GM18508 (cell line): ENCODE data around the gene CTBP2.
A peak's percentile ranks its signal among the peaks of the same experiment; 100 is the strongest.

Source experiments
- ATAC-seq: cut with Tn5 transposase; IDR thresholded peaks from one replicate; pipeline ENCODE4 v1.9.1; 2021; ENCODE audit warnings: moderate number of reproducible peaks; ENCODE audit not compliant: insufficient read depth, unreplicated experiment

Gene CTBP2

GRCh38 chr10:125159932-125160855 lies at the start of gene CTBP2:
CTBP2 (minus strand) TSS chr10:125160563.
- ATAC-seq = no peak

GRCh38 chr10:125209591-125210355 lies 49.4 kb upstream of the CTBP2 start:
- ATAC-seq = no peak

DNA sequence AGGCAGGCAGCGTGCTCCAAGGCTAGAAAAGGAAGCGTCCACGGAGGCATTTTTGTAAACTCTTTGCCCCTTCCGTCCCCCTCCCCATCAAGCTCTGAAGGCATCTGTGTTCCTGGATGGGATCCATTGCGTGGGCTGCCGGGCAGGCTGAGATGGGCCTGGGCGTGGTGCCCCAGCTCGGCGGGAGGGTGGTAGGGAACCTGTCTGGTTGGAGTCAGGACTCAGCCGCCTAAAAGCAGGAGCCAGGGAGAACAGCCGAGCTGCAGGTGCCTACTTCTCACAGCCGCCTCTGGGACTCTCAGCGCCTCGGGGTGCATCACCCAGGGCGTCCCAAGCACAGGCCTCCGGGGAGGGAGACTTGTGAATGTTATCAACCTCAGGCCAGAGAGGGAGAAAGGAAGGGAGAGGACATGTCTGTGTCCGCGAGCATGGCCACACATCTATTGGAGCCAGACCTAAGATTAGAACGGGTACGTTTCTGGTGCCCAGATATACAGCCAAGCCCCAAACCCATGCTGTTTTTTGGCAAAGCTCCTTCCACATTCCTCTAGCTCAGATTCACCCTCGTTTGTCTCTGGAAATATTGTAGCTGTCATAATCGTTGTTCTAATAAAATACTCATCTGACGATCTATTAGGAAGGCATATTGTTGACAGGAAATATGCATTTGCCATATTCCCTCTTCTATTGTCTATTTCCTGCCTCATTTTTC lies 48.6 kb upstream of the CTBP2 start:
- no peak for ATAC-seq

DNA sequence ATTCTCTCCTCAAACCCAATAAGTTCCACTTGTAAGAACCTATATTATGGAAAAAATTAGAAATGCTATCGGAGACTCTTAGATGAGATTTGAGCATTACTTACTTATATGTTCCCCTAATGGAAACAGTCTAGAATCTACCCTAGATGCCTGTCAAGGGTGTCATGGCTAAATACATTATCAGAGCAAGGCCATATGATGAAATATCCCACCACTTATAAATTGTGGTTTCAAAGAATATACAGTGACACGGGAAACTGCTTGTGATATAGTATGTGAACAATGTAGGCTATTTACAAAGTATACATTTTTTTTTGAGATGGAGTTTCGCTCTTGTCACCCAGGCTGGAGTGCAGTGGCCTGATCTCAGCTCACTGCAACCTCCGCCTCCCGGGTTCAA lies 46.3 kb upstream of the CTBP2 start:
- no peak for ATAC-seq

- no peak for ATAC-seq
Measured at GRCh38 chr10:125205431-125205830, 45.1 kb upstream of the CTBP2 start.

- no peak for ATAC-seq
Measured at GRCh38 chr10:125204400-125204799, 44.0 kb upstream of the CTBP2 start.

GRCh38 chr10:125203186-125203800 lies 42.9 kb upstream of the CTBP2 start:
- ATAC-seq = no peak

- no peak for ATAC-seq
Measured at GRCh38 chr10:125201791-125202622, 41.6 kb upstream of the CTBP2 start.

- ATAC-seq = peak; percentile 85
Measured at GRCh38 chr10:125201108-125201524, 40.8 kb upstream of the CTBP2 start.

- ATAC-seq = no peak
Measured at GRCh38 chr10:125200396-125200795, 40.0 kb upstream of the CTBP2 start.

GRCh38 chr10:125199270-125199669 lies 38.9 kb upstream of the CTBP2 start:
- ATAC-seq = no peak

- no peak for ATAC-seq
Measured at GRCh38 chr10:125194814-125195213, 34.5 kb upstream of the CTBP2 start.

DNA sequence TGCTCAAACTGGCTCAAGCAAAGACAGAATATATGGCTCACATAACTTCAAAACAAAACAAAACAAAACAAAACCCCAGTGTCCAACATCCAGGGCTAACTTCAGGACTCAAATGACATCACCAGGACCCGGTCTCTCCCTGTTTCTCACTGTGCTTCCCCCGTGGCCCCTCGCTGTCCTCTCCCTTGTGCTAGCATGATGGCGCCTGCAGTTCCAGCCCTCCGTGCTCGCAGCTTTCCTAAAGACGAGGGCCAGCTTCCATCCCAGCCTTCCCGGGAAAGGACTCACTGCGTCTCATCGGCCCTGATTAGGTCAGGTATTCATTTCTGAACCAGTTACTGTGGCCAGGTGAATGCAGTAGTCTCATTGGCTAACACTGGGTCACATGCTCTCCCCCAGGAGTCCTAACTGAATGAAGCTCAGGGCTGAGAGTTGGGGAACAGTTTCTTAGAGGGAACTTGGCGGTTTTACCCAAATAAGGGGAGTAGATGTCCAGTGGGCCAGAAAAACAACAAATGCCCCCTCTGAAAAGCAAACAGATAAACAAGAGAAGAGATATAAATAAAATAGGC lies 33.0 kb upstream of the CTBP2 start:
- ATAC-seq = no peak

- no peak for ATAC-seq
Measured at GRCh38 chr10:125192620-125193019, 32.3 kb upstream of the CTBP2 start.

DNA sequence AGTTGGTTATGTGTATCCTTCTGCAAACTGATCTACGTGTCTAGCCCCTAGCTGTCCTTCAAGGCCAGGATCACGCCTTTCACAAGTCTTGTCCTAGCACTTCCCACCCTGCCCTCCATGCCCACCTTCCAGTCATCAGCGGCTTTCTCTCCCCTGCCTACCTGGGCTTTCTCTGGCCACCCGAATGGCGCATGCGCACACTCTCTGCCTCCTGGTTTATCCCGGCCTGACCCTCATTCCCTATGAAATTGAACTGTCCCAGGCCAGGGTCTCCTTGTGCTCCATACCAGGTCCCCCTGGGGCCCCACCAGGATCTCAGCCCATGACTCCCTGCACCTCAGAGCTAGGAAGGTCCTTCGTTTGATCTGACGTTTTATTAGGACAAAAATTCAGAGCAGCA lies 31.6 kb upstream of the CTBP2 start:
- ATAC-seq = no peak

GRCh38 chr10:125190946-125191345 lies 30.6 kb upstream of the CTBP2 start:
- ATAC-seq = no peak

GRCh38 chr10:125190414-125190813 lies 30.1 kb upstream of the CTBP2 start:
- no peak for ATAC-seq

DNA sequence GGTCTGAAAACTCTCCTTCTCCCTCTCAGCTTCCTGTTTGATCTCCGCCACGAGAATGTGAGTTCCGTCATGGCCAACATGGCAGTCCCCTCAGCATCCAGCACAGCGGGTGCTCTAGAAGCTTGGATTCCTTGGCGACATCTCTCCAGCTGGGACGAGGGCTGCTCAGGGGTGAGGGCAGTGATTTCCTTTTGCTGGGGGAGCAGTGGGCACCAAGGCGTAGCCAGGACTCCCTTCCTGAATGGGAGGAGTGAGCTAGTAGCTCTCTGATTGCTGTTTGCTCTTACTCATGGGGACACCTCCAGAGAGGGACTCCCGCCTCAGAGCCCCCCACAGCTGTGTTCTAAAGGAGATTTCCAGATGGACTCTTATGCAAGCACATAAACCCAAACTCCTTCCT lies 28.8 kb upstream of the CTBP2 start:
- ATAC-seq = no peak
